Gastroesophageal sphincter (tissue), 3 donors: ENCODE measurements around the gene MRPL52.

ENCODE experiments used
- EP300 ChIP-seq: sonication (generic); formaldehyde crosslinking; IDR thresholded peaks from one replicate; pipeline ENCODE4 v1.6.1; 2017; ENCODE audit warnings: antibody characterized with exemption, mild to moderate bottlenecking
- TF ChIP-seq, protein P1 (sequence below), 4 experiments: fragments of 200-600 bp in 2 of 4; fragments of 450-650 bp in 2 of 4; sonication (generic) in 1 of 4; IDR thresholded peaks; one replicate each; pipeline ENCODE4 v1.5.1; 2017 to 2019; ENCODE audit warnings: antibody characterized with exemption in 4 of 4, mild to moderate bottlenecking in 2 of 4, moderate library complexity in 2 of 4

DNA sequence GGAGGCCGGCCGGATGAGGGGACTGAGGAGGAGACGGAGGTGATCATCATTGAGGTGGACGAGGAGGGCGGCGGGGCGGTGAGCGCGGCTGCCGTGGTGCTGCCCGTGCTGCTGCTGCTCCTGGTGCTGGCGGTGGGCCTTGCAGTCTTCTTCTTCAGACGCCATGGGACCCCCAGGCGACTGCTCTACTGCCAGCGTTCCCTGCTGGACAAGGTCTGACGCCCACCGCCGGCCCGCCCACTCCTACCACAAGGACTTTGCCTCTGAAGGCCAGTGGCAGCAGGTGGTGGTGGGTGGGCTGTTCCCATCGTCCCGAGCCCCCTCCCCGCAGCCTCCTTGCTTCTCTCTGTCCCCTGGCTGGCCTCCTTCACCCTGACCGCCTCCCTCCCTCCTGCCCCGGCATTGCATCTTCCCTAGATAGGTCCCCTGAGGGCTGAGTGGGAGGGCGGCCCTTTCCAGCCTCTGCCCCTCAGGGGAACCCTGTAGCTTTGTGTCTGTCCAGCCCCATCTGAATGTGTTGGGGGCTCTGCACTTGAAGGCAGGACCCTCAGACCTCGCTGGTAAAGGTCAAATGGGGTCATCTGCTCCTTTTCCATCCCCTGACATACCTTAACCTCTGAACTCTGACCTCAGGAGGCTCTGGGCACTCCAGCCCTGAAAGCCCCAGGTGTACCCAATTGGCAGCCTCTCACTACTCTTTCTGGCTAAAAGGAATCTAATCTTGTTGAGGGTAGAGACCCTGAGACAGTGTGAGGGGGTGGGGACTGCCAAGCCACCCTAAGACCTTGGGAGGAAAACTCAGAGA lies 16.3 kb downstream of the MRPL52 start:
- TF ChIP-seq, protein P1, sequence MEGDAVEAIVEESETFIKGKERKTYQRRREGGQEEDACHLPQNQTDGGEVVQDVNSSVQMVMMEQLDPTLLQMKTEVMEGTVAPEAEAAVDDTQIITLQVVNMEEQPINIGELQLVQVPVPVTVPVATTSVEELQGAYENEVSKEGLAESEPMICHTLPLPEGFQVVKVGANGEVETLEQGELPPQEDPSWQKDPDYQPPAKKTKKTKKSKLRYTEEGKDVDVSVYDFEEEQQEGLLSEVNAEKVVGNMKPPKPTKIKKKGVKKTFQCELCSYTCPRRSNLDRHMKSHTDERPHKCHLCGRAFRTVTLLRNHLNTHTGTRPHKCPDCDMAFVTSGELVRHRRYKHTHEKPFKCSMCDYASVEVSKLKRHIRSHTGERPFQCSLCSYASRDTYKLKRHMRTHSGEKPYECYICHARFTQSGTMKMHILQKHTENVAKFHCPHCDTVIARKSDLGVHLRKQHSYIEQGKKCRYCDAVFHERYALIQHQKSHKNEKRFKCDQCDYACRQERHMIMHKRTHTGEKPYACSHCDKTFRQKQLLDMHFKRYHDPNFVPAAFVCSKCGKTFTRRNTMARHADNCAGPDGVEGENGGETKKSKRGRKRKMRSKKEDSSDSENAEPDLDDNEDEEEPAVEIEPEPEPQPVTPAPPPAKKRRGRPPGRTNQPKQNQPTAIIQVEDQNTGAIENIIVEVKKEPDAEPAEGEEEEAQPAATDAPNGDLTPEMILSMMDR (IDR thresholded peaks at IDR 0.05): no peak
- no peak for TF ChIP-seq EP300
